ENCODE results near the gene DDO.

The DDO gene

DNA sequence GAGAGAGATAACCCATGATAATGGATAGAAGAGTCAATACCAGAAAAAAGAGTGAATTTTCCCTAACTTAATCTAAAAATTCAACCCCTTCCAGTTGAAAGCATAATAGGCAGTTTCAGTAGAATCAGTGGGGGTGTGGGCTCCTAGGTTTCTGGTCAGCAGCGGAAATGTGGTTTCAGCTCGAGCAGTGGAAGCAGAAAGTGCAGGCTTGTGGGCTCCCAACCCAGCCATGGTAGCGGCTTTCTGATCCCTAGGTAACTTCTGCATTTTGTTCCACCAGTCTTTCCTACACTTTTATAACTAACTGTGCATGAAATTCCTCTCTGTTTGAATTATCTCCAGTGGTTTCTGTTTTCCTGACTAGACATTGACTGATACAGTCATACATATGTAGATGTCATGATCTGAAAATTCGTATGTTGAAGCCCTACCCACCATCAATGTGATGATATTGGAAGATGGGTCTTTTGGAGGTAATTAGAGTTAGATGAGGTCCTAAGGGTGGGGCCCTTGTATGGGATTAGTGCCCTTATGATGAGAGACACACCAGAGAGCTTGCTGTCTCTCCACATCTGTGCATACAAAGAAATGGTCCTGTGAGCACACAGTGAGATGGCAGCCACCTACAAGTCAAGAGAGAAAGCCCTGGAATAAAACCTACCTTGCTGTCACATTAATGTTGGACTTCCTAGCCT lies 6.5 kb upstream of the DDO start:
- no peak for TF ChIP-seq ZFX (IDR thresholded peaks at IDR 0.05; ENCODE audit: borderline replicate concordance)
- TF ChIP-seq, protein P1, sequence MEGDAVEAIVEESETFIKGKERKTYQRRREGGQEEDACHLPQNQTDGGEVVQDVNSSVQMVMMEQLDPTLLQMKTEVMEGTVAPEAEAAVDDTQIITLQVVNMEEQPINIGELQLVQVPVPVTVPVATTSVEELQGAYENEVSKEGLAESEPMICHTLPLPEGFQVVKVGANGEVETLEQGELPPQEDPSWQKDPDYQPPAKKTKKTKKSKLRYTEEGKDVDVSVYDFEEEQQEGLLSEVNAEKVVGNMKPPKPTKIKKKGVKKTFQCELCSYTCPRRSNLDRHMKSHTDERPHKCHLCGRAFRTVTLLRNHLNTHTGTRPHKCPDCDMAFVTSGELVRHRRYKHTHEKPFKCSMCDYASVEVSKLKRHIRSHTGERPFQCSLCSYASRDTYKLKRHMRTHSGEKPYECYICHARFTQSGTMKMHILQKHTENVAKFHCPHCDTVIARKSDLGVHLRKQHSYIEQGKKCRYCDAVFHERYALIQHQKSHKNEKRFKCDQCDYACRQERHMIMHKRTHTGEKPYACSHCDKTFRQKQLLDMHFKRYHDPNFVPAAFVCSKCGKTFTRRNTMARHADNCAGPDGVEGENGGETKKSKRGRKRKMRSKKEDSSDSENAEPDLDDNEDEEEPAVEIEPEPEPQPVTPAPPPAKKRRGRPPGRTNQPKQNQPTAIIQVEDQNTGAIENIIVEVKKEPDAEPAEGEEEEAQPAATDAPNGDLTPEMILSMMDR (IDR thresholded peaks at IDR 0.05) = no peak
- H3K27ac ChIP-seq = no peak overlapping the region

GRCh38 chr6:110419028-110419739 lies 3.8 kb upstream of the DDO start:
- TF ChIP-seq ZFX (IDR thresholded peaks at IDR 0.05; ENCODE audit: borderline replicate concordance) = no peak
- TF ChIP-seq, protein P1 (IDR thresholded peaks at IDR 0.05) = no peak

GRCh38 chr6:110418594-110418993 lies 3.2 kb upstream of the DDO start:
- no peak overlapping the region for H3K27ac ChIP-seq
- TF ChIP-seq, protein P1 (IDR thresholded peaks at IDR 0.05) = no peak
- TF ChIP-seq ZFX (IDR thresholded peaks at IDR 0.05; ENCODE audit: borderline replicate concordance) = no peak

More at GRCh38 chr6:110419028-110419739, 3.8 kb upstream of the DDO start:
- H3K27ac ChIP-seq = no peak overlapping the region

GRCh38 chr6:110414669-110415068 lies 706 bp downstream of the DDO start:
- TF ChIP-seq, protein P1 (IDR thresholded peaks at IDR 0.05) = no peak
- no peak for TF ChIP-seq ZFX (IDR thresholded peaks at IDR 0.05; ENCODE audit: borderline replicate concordance)
- H3K27ac ChIP-seq = no peak overlapping the region

- TF ChIP-seq, protein P1 (IDR thresholded peaks at IDR 0.05) = no peak
- no peak for TF ChIP-seq ZFX (IDR thresholded peaks at IDR 0.05; ENCODE audit: borderline replicate concordance)
- H3K27ac ChIP-seq = no peak overlapping the region
These were observed 3.0 kb downstream of the DDO start for GRCh38 chr6:110412360-110412759.

DNA sequence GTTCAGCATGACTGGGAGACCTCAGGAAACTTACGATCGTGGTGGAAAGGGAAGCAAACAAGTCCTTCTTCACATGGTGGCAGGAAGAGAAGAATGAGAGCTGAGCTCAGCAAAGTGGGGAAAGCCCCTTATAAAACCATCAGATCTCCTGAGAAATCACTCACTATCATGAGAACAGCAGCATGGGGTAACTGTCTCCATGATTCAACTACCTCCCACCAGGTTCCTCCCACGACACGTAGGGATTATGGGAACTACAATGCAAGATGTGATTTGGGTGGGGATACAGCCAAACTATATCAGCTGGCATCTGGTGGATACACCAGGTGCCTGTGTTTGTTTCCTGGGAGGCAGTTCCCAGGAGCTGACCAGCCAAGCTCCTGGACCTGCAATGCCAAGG lies 4.9 kb downstream of the DDO start:
- TF ChIP-seq, protein P1 (IDR thresholded peaks at IDR 0.05) = no peak
- no peak for TF ChIP-seq ZFX (IDR thresholded peaks at IDR 0.05; ENCODE audit: borderline replicate concordance)
- H3K27ac ChIP-seq = no peak overlapping the region

GRCh38 chr6:110409794-110410193 lies 5.6 kb downstream of the DDO start:
- no peak overlapping the region for H3K27ac ChIP-seq
- no peak for TF ChIP-seq ZFX (IDR thresholded peaks at IDR 0.05; ENCODE audit: borderline replicate concordance)
- TF ChIP-seq, protein P1 (IDR thresholded peaks at IDR 0.05) = no peak
